SU-DHL-6 (cell line): ENCODE results near the gene KLLN.

ENCODE experiments used
- EZH2phosphoT487 ChIP-seq: fragments of 200-600 bp; sonication (generic), shearing (Covaris generic); conservative IDR thresholded peaks from 2 replicates; pipeline ENCODE4 v1.6.1; 2018; ENCODE audit warnings: mild to moderate bottlenecking, antibody characterized with exemption, low read length, moderate library complexity, mixed read lengths
- TF ChIP-seq, protein P1 (sequence below): fragments of 200-600 bp; sonication (generic); IDR thresholded peaks from one replicate; pipeline ENCODE4 v1.5.1; 2017; ENCODE audit warnings: antibody characterized with exemption, mild to moderate bottlenecking, low read length, moderate library complexity; ENCODE audit not compliant: insufficient read depth, poor library complexity, severe bottlenecking

DNA sequence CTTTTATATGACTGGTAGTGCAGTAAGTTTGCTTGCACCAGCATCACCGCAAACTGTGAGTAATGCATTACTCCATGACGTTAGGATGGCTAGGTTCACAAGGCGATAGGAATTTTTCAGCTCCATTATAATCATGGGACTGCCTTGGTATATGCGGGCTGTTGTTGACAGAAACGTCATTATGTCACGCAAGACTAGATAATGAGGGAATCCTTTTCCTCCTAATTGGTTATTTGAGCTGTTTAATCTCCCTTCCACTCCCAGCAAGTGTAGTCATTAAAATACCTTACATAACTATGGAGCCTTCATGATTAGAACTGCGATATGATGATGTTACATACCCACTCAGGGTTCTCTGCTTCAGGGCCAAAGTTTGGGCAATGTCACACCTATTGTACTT lies 17.3 kb downstream of the KLLN start:
- TF ChIP-seq, protein P1, sequence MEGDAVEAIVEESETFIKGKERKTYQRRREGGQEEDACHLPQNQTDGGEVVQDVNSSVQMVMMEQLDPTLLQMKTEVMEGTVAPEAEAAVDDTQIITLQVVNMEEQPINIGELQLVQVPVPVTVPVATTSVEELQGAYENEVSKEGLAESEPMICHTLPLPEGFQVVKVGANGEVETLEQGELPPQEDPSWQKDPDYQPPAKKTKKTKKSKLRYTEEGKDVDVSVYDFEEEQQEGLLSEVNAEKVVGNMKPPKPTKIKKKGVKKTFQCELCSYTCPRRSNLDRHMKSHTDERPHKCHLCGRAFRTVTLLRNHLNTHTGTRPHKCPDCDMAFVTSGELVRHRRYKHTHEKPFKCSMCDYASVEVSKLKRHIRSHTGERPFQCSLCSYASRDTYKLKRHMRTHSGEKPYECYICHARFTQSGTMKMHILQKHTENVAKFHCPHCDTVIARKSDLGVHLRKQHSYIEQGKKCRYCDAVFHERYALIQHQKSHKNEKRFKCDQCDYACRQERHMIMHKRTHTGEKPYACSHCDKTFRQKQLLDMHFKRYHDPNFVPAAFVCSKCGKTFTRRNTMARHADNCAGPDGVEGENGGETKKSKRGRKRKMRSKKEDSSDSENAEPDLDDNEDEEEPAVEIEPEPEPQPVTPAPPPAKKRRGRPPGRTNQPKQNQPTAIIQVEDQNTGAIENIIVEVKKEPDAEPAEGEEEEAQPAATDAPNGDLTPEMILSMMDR: no peak
- no peak for TF ChIP-seq EZH2phosphoT487
